ES-I3 (cell line): ENCODE data around the gene NKX1-2.

Experiments
- H3K36me3 ChIP-seq: 2 replicates; pipeline ENCODE4 v1.6.1; 2013; ENCODE audit warnings: mild to moderate bottlenecking, low read length, control low read depth, moderate library complexity; ENCODE audit not compliant: insufficient read depth
- H3K4me1 ChIP-seq: 2 replicates; pipeline ENCODE4 v1.6.1; 2013; ENCODE audit warnings: mild to moderate bottlenecking, control low read depth, low read length; ENCODE audit not compliant: insufficient read depth
- H3K9ac ChIP-seq: 2 replicates; pipeline ENCODE4 v1.6.1; 2013; ENCODE audit warnings: low read depth, mild to moderate bottlenecking, low read length, moderate library complexity
- H3K9me3 ChIP-seq: 2 replicates; pipeline ENCODE4 v1.6.1; 2013; ENCODE audit warnings: mild to moderate bottlenecking, low read length, moderate library complexity; ENCODE audit not compliant: control insufficient read depth, insufficient read depth

Gene NKX1-2

GRCh38 chr10:124402273-124402672, 47.6 kb downstream of the NKX1-2 start:
- Histone ChIP-seq H3K36me3 (peaks cover 34% of the 10 kb centered on the region), H3K9ac (no peak overlapping the region), H3K9me3 (no peaks in the 10 kb centered on the region), H3K4me1 (0 out of 2 replicates have a peak, but pooled peaks cover 4% of the 10 kb centered on the region)

GRCh38 chr10:124401633-124402032, 48.2 kb downstream of the NKX1-2 start:
- Histone ChIP-seq H3K9ac (no peak overlapping the region), H3K9me3 (no peaks in the 10 kb centered on the region), H3K36me3 (peaks cover 29% of the 10 kb centered on the region), H3K4me1 (0 out of 2 replicates have a peak, but pooled peaks cover 4% of the 10 kb centered on the region)
